Colonic mucosa (tissue), 4 donors: ENCODE results near the gene EFCAB14. TPM values are rescaled to one million over a fixed set of nuclear protein-coding genes. Genes with fewer than 3 reads are reported as not detected.
A peak's percentile ranks its signal among the peaks of the same experiment; 100 is the strongest.

Experiments
- DNase-seq: peaks from one replicate; pipeline ENCODE4 v3.0.0-alpha.2; 2020
- H3K27ac ChIP-seq: fragments of 200-600 bp; one replicate; pipeline ENCODE4 v1.8.0; 2021
- H3K27me3 ChIP-seq: fragments of 200-600 bp; one replicate; pipeline ENCODE4 v1.8.0; 2021
- H3K36me3 ChIP-seq: fragments of 200-600 bp; one replicate; pipeline ENCODE4 v1.8.0; 2021
- H3K4me1 ChIP-seq: fragments of 200-600 bp; one replicate; pipeline ENCODE4 v1.8.0; 2021; ENCODE audit warnings: mild to moderate bottlenecking
- H3K4me3 ChIP-seq: fragments of 200-600 bp; one replicate; pipeline ENCODE4 v1.8.0; 2021
- H3K9ac ChIP-seq, 2 donors: one replicate each; pipeline ENCODE4 v1.7.0; 2013; ENCODE audit warnings: control low read depth in 2 of 2, low read depth in 2 of 2, low read length in 2 of 2
- H3K9me3 ChIP-seq: fragments of 200-600 bp; one replicate; pipeline ENCODE4 v1.8.0; 2021
- CTCF ChIP-seq: fragments of 200-600 bp; IDR thresholded peaks from one replicate; pipeline ENCODE4 v1.8.0; 2022; ENCODE audit warnings: antibody characterized with exemption, mild to moderate bottlenecking
- intact Hi-C: fragments of 100-400 bp; cut with DNase I; formaldehyde crosslinking; loops from one replicate; pipeline ENCODE4 v1.14.1; 2022
- total RNA-seq, 2 donors: library from RNA; stranded (reverse); fragmentation: NEBNext Ultra II Directional in 1 of 2; extraction: Animal tissue kit (Norgen Biotek cat#: 25700) in 1 of 2; gene quantifications; one replicate each; pipeline ENCODE4 v1.2.1, GENCODE V29; 2021
- donor health status: healthy.
- donor health status: DM: no; HTN: no; CAD: no.
- donor health status: DM: no; HTN: no; CAD: no.

The EFCAB14 gene
- total RNA-seq, 2 donors from 2014 or later, result 87.4 to 114 TPM

DNA sequence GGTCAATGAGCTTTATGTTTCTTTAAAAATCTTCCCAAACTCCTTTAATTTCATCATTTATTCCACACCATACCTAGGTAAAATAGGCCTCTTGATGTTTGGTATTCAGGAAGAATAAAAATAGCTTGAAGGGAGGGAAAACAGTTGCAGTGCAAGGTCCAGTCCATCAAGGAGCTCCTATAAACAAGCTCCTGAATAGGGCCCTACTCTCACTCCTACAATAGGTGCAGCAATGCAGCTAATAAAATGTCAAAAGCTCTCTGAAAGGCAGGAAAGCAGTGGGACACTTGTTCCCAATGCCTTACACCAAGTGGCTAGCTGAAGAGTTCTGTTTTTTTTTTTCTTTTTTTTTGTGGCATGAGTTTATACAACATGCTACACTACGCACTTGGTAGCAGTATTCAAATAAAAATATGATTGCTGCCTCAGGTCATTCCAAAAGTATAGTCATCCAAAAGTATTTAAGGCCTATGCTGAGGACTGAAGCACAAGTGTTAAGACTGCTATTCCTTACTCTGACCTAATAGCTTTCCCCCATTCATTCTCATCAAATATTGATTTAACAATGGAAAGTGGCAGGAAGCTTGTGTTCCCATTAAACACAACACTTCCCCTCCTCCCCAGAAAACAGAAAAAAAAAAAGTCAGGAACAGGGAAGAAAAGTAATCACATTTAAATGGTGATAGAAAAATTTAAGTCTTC lies 37.4 kb downstream of the EFCAB14 start:
- H3K4me1 ChIP-seq, result peaks cover 6% of the 10 kb centered on the region
- no peak for TF ChIP-seq CTCF
- H3K27ac ChIP-seq, result peak overlapping the region; percentile 11
- no peak for DNase-seq
- no peaks in the 10 kb centered on the region for H3K9me3 ChIP-seq
- no peak overlapping the region for H3K9ac ChIP-seq
- no peaks in the 10 kb centered on the region for H3K27me3 ChIP-seq
- intact Hi-C loops, result no loop called here
- no peak overlapping the region for H3K4me3 ChIP-seq
- H3K36me3 ChIP-seq, result peaks cover 11% of the 10 kb centered on the region

- Histone ChIP-seq H3K36me3 (peaks cover 11% of the 10 kb centered on the region), H3K9ac (no peak overlapping the region), H3K4me1 (peaks cover 6% of the 10 kb centered on the region), H3K27ac (no peak overlapping the region), H3K4me3 (no peak overlapping the region), H3K27me3 (no peaks in the 10 kb centered on the region), H3K9me3 (no peaks in the 10 kb centered on the region)
- intact Hi-C loops, result no loop called here
- TF ChIP-seq CTCF, result no peak
- DNase-seq, result no peak
These were observed 38.9 kb downstream of the EFCAB14 start for GRCh38 chr1:46679789-46680573.

- no peak for DNase-seq
- Histone ChIP-seq H3K4me1 (peaks cover 2% of the 10 kb centered on the region), H3K9me3 (no peaks in the 10 kb centered on the region), H3K36me3 (no peaks in the 10 kb centered on the region), H3K9ac (no peak overlapping the region), H3K27me3 (no peaks in the 10 kb centered on the region), H3K27ac (no peak overlapping the region), H3K4me3 (no peak overlapping the region)
- TF ChIP-seq CTCF, result no peak
- intact Hi-C loops, result no loop called here
These were observed 41.6 kb downstream of the EFCAB14 start for GRCh38 chr1:46677339-46677738.

GRCh38 chr1:46676531-46676930 lies 42.4 kb downstream of the EFCAB14 start:
- Histone ChIP-seq H3K4me1 (no peaks in the 10 kb centered on the region), H3K4me3 (no peak overlapping the region), H3K9ac (no peak overlapping the region), H3K36me3 (no peaks in the 10 kb centered on the region), H3K27ac (no peak overlapping the region), H3K9me3 (no peaks in the 10 kb centered on the region), H3K27me3 (no peaks in the 10 kb centered on the region)
- TF ChIP-seq CTCF, result no peak
- intact Hi-C loops, result no loop called here
- DNase-seq, result no peak

GRCh38 chr1:46675549-46676314 lies 43.2 kb downstream of the EFCAB14 start:
- Histone ChIP-seq H3K4me3 (no peak overlapping the region), H3K9ac (peak overlapping the region in 1 of 2 donors; percentile 30), H3K9me3 (no peaks in the 10 kb centered on the region), H3K27me3 (no peaks in the 10 kb centered on the region), H3K4me1 (no peaks in the 10 kb centered on the region), H3K27ac (no peak overlapping the region), H3K36me3 (no peaks in the 10 kb centered on the region)
- no peak for DNase-seq
- intact Hi-C loops, result no loop called here
- TF ChIP-seq CTCF, result no peak
